ENCODE results near the gene GAB1.

The GAB1 gene

DNA sequence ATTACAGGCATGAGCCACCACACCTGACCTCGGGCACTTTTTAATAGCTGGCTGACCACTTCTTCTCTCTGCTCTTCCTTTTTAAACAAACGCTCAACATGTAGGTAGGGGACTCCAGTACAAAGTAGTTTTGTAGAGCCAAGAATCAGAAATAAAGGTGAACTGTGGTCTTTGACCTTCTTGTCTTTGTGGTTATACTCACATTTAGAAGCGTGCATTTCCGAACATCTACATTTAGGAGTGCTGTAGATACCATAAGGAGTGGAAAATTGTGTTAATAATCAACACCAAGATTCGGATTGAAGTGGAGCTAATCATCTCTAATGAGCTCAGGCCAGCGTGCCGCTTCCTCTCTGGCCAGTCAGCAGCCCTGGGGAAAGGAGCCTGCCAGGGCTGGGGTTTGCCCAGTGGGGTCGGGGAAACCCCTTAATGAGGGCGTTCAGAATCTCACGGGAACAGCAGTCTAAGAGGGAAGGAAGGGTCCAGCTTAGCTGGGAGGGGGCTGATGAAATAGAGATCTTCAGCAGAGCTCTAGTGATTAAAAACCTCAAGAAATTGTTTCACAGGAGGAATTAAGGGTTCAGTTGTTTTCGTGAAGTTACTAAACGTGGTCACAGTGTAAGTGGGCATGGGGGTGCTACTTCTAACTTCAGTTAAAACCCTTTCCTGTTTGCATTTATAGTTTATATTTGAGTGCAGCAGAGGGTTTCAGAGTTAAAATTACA lies 81.2 kb downstream of the GAB1 start:
- no peak for DNase-seq (ENCODE audit: extremely low read depth, low read depth)
- TF ChIP-seq, protein P1, sequence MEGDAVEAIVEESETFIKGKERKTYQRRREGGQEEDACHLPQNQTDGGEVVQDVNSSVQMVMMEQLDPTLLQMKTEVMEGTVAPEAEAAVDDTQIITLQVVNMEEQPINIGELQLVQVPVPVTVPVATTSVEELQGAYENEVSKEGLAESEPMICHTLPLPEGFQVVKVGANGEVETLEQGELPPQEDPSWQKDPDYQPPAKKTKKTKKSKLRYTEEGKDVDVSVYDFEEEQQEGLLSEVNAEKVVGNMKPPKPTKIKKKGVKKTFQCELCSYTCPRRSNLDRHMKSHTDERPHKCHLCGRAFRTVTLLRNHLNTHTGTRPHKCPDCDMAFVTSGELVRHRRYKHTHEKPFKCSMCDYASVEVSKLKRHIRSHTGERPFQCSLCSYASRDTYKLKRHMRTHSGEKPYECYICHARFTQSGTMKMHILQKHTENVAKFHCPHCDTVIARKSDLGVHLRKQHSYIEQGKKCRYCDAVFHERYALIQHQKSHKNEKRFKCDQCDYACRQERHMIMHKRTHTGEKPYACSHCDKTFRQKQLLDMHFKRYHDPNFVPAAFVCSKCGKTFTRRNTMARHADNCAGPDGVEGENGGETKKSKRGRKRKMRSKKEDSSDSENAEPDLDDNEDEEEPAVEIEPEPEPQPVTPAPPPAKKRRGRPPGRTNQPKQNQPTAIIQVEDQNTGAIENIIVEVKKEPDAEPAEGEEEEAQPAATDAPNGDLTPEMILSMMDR (IDR thresholded peaks at IDR 0.05; ENCODE audit: low read depth, low read length): no peak

DNA sequence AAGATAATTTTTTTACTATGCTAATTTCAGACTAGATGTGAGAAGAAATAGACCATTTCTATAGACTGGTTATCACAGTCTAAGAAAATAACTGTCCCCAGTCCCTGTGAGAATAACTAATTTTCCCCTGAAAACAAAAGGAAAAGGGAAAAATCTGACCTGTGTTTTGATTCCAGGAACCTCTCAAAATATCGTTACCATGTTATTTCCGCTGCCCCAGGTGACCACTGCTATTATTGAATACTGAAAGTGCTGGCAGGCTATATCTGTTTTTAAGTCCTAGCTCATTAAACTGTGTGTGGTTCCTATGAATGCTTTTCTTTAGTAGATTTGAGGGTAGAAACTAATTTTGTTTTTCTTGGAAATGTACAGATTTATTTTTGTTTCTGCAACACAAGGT lies 83.6 kb downstream of the GAB1 start:
- TF ChIP-seq, protein P1 (IDR thresholded peaks at IDR 0.05; ENCODE audit: low read depth, low read length): no peak
- DNase-seq (ENCODE audit: extremely low read depth, low read depth): no peak

DNA sequence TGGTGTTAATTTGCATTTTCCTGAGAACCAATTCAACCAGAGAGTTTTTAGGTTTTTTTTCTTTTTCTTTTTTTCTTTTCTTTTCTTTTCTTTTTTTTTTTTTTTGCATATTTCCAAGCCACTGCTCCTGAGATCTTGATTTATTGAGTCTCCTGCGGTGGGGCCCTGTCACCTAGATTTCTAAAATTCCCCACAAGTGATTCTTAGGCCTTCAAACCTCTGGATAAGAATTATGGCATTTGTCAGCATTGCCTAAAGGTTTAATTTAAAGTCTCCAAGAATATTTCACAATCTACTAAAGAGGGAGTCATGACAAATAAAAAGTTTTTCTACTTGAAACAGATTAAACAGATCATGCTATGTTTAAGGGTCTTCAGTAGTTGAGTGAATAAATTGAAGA lies 84.9 kb downstream of the GAB1 start:
- no peak for DNase-seq (ENCODE audit: extremely low read depth, low read depth)
- TF ChIP-seq, protein P1 (IDR thresholded peaks at IDR 0.05; ENCODE audit: low read depth, low read length): no peak

- TF ChIP-seq, protein P1 (IDR thresholded peaks at IDR 0.05; ENCODE audit: low read depth, low read length): no peak
- no peak for DNase-seq (ENCODE audit: extremely low read depth, low read depth)
Observed at GRCh38 chr4:143424276-143424675, 87.6 kb downstream of the GAB1 start.

GRCh38 chr4:143431526-143432257 lies 95.0 kb downstream of the GAB1 start:
- TF ChIP-seq, protein P1 (IDR thresholded peaks at IDR 0.05; ENCODE audit: low read depth, low read length): no peak
- no peak for DNase-seq (ENCODE audit: extremely low read depth, low read depth)

GRCh38 chr4:143432258-143432591 lies 95.5 kb downstream of the GAB1 start:
- TF ChIP-seq, protein P1 (IDR thresholded peaks at IDR 0.05; ENCODE audit: low read depth, low read length): no peak
- no peak for DNase-seq (ENCODE audit: extremely low read depth, low read depth)

DNA sequence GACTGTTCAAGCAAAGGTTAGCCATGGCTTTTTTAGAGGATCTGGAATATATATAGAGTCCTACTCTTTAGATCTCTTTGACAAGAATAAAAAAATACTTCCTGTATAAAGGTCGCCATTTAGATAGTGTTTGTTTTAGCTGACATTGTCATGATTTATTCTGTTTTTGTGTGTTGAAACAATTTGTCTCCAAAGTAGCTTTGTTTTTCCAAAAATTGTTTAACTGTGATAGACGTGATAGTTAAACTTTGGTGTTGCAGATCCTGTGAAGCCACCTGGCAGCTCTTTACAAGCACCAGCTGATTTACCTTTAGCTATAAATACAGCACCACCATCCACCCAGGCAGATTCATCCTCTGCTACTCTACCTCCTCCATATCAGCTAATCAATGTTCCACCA lies 96.6 kb downstream of the GAB1 start:
- TF ChIP-seq, protein P1 (IDR thresholded peaks at IDR 0.05; ENCODE audit: low read depth, low read length): no peak
- no peak for DNase-seq (ENCODE audit: extremely low read depth, low read depth)

Data from AG09319 (cell line).